Measurements from ENCODE around the gene RBM43.
"Not testable (repeated sequence)": the region's sequence is repeated elsewhere in the genome, so short reads cannot be mapped to it uniquely, and the experiment has no call there.

RBM43 gene

DNA sequence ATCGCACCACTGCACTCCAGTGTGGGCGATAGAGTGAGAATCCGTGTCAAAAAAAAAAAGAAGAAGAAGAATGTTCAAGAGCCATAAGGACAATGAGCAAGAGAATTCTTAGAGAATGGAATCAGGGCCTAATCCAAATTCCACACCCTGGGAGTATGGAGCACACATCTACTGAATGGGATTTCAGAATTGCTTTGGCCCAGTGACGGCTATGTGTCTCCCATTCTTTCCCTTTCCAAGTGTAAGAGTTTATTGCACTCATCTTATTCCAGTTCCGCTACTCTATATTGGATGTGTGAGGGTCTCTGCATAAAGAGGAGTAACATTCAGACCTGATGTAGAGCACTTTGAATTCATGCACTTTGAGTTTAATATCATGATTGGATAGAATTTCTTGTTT lies 5.9 kb upstream of the RBM43 start:
- DNase-seq = no peak

DNA sequence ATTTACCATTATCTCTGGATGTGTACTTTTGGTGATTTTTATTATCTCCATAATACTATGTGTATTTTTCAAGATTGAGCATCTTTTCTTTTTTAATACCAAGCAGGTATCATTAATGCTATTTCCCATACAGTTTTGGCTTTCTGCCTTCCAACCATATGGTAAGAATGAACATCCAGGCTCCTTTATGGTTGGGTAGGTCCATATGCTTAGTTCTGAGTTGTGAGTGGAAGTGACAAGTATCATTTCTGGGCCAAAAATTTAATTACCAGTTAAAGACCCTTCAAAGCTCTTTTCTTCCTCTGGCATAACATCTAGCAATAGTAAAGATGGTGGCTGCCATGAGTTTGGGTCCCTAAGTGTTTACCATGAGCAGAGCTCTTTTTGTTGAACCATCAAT lies 4.3 kb upstream of the RBM43 start:
- no peak for DNase-seq

DNA sequence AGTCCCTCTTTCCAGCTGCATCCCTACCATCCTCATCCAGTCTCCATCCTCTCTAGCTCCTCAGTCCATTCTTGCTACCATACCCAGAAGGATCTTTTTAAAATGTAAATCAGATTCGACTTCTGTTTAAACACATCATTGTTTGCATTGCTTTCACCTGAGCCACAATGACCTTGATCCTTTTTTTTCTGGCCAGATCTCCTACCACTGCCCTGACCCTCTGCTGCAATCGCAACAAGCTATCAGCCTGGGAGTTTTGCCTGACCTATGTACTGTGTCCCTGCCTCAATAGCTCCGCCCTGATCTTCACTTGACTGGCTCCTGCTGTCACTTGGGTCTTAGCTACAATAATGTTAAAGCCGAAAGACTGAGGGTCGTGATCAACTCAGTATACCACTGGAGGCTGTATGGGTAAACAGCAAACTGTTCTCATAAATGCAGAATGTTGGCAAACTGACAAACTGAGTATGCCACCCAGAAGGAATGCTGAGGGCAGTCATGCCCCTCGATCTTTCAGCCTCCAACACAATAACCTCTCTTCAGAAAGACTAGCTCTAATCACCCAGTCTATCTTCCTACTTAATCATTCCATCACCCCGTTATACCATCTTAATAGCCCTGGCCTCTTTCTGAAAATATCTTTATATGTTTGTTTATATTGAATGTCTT lies 2.6 kb upstream of the RBM43 start:
- no peak for DNase-seq

DNA sequence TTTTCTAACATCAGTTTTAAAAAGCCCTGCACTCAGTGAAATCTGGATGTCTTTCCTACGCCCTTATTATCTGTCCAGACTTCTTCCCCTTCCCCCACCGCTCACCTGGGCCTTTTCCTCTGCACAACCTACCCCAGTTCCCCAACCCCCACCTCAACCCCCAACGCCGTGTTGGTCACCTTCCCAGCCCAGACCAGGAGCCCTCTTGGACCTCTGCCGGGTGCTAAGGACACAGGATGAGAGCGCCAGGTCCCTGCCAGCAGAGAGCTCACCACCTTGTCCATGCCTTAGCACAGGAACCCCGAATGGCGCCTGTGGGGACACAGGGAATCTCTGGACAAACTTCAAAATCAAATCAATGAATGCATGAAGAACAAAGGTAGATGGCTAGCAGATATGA lies 966 bp upstream of the RBM43 start:
- no peak for DNase-seq

DNA sequence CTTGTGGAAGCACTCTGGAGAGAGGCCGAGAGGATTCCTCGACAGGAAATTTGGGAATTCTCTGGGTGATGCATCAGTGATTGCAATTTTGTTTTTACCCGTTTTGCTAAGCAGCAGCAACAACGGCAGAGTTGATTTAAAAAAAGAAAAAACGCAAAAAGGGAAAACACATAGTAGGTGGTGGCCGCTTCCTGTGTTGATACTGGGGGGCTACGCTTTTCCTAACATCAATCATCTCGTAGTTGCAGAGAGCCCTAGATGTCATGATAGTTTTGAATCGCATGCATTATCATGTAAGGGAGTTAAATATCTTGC lies 271 bp upstream of the RBM43 start:
- DNase-seq = no peak

DNA sequence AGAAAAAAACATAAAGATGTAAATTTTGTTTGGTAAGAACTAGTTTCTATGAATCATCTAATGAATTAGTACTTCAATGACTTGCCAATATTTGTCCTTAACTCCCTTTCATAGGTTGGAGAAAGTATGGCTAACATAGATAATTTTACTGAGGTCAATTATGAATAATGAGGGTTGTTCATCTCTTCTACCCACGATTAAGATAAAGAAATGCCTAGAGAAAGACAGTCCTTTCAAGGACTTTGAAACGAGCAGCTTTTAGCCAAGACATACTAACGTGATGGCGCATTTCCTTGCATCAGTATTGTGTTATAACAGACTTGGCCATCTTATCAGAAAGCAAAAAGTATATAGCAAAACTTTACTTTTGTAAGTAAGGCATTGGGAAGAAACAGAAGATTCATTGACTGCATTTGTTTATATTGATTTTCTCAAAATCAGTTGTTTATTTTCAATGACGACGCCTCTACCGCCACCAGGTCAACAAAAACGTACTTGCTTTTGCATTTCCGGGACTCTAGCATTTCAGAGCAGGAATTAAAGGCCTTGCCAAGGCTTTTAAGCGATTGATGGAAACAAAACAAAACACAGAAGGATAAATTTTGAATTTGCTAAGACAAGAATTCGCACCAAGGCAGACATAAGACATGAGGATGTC lies 961 bp downstream of the RBM43 start:
- no peak for DNase-seq

DNA sequence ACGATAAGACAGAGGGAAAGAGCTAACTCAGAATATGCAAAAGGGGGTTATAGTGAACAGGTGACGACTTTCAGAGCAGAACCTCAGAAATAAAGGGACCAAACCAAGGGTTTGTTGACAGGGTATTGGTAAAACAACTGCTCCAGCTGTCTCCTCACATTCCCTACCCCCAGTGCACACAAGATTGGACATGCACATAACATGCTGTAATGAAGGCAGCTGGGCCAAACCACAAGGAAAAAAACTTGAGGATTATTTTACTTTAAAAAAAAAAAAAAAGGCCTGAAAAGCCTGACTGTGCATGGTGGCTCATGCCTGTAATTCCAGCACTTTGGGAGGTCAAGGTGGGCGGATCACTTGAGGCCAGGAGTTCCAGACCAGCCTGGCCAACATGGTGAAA lies 3.5 kb downstream of the RBM43 start:
- no peak for DNase-seq

DNA sequence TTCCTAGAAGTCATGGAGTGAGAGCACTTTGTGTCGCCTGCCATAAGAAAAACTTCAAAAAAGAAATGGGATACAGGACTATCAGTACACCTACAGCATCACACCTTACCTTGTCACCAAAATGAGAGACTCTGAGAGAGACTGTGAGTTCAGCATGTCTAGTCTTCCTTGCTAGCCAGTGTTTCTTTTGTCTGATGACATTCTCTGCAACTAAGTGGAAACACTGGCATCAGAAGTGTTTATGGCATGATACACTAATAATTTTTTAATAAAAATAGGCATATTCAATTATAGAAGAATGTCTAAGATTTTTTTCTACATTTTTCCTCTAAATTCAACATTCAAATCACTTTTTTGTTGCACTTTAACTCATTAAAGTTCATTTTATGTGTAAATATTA lies 9.0 kb downstream of the RBM43 start:
- no peak for DNase-seq

DNA sequence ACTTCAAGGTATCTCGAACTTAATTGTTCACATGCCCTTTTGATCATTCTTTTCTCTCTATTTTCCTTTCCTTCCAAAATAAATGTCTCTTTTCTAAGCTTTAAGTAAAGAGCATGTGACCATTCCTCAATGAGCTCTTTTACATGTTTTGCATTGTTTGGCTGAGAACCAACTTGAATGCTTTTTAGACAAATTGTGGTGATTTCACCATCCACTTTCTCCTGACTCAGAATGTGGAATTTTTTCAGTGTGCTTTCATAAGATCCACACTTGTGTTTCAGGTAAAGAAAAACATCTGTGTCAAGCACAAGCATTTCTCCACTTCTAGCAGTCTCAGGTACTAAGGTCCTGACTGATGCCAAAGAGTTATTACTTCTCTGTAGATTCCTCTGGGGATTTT lies 10.7 kb downstream of the RBM43 start:
- DNase-seq = no peak

DNA sequence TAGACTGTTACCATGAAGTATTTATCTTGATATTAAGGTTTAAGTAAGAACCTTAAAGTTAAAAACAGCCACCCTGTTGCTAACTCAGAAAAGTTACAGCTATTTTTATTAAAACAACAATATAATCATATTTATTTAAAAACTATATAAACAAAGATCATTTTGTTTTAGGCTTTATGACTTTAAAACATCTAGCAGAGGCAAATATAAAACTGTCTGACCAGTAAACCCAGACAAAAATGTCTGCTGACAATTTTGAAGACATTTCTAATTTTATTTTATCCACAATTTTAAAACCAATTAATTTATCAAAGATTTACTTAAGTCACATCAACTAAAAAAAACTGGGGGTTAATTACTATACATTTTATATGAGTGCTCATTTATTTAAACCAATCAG lies 14.2 kb downstream of the RBM43 start:
- DNase-seq = no peak

DNA sequence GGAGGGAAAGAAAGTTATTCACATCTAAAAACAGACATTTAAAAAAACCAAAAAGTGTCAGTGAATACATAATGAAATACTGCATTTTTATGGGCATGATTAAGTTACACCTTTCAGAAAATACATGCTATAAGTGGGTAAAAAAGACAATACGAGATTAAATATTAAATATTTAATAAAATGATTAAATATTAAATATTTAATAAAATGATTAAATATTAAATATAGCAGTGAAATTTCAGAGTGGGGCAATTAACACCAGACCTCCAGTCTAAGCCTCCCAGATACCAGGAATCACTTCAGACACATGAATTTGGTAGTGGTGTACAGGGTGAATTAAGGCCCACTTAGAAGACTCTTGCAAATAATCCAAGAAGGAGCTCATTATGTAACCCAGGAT lies 15.5 kb downstream of the RBM43 start:
- no peak for DNase-seq

DNA sequence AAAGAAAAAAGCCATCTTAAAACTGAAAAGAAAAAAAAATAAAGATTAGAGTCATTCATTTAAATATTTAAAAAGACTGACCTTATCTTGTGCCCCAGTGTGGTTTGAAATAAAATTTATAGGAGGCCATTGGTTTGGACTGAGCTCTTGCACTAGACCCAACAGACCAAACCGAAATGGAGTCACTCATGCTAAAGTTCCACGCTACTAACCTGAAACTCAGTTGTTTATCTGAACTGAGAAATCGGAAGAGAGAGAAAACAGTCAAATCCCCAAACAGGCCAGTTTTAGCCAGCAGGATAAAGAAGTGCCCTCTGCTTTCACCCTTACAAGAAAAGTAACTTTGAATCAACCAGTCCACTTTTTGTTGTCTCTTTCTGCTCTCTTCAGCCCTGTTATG lies 18.2 kb downstream of the RBM43 start:
- no peak for DNase-seq

DNA sequence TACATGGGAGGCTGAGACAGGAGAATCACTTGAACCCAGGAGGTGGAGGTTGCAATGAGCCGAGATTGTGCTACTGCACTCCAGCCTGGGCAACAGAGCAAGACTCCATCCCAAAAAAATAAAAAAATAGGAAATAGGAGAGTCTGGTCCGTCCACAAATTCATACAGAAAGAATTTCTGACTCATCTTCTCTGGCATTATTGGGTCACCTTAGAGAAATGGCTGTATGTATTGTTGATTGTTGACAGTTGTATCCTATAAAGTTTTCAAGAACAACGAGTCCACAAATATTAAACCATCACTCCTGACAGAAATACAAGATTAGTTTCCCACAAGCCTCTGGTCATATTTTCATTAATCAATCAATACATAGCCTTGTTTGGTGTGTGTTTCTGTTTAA lies 20.4 kb downstream of the RBM43 start:
- DNase-seq = no peak

DNA sequence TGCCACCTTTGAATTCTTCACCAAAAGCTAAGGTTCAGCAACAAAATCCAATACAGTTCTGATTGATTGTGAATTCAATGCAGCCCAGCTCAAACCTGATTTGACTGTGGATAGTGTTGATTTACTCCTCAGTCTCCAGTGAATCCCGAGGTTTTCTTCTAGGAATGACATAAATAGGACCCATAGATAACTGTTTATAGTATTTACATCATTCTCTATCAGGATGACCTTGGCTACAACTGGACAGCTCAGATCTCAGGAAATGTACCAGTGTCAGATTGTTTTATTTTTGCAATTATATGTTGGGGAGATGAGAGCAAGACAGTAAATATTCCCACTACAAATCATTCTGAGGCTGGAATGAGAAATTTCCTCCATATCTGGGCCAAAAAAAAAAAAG lies 21.2 kb downstream of the RBM43 start:
- no peak for DNase-seq

DNA sequence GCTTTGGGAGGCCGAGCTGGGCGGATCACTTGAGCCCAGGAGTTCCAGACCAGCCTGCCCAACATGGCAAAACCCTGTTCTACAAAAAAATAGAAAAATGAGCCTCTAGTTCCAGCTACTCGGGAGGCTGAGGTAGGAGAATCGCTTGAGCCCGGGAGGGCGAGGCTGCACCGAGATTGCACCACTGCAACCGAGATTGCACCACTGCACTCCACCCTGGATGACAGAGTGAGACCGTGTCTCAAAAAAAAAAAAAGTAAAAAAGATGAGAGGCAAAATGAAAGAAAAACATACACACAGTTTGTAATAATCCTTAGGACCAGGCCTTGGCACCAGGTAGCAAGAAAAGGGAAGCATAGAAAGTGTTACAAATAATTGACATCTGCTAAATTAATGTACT lies 22.0 kb downstream of the RBM43 start:
- DNase-seq = no peak

DNA sequence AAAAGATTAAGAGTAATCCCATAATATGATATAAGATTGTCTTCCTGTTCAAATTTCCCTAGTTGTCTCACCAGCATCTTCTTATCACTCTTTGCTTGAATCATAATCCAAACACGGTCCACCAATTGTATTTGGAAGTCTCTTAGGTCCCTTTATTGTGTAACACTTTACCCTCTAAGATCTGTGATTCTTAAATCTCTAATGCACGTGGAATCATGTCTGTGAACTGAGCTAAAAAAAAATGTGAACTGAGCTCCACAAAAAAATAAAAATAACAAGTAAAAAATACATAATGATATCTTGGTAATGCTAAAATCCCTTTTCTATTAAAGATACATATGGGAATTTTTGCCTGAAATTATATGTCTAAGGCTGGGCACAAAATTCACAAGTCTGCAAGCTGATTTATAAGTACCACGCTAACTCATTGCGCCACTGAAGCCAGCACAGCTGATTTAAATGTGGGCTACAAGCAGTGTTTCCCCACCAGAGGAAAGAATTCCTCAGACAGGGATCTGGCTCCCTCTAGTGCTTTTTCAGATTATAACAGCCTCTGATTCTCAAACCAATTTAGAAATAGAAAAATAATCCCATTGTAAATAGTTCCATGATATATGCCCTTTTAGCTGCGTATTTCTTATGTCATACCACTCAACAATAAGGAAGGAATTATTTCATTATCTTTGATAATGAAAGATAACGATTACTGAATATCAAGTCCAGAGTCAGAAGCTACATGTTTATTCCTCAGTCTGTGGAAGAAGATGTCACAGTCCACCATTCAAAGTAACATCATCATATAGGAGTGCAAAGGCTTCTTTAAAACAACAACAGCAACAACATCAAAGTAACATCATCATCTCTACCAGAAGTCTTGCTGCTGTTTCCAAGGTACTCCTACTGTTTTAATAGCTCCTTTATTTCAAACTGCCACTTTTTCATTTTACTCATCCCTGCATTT lies 22.9 kb downstream of the RBM43 start:
- peak; percentile 57 for DNase-seq

DNA sequence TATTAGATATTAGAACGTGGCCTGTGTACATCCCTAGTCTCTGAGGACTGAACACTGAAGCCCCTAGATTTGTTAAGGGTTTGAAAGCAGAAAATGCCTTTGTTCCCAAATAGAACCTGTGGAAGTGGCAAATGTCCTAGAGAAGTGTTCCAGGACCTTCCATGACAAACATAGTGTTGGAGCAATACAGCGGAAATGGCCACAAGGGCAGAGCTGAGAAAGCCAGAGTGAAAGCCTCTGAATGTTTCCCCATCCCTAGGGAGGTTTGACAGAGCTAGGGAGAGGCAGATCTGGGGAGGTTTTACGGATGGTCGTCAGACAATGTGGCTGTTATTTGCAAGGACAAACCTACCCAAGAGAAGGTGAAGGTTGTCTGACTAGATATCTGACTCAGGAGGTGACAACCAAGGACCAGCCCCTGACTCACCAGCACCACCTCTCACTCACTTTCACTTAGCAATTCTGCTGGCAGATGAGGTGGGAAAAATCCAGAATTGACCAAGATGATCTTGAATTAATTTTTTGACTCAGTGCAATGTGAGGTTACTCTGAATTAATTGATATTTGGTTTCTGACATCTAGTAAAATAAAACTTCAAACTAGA lies 24.1 kb downstream of the RBM43 start:
- DNase-seq = no peak

DNA sequence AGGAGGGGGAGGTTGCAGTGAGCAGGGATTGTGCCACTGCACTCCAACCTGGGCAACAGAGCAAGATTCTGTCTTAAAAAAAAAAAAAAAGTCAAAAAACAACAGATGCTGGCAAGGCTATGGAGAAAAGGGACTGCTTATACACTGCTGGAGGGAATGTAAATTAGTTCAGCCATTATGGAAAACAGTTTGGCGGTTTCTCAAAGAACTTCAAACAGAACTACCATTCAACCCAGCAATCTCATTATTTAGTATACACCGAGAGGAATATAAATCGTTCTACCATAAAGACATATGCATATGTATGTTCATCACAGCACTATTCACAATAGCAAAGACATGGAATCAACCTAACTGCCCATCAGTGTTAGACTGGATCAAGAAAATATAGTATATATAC lies 27.9 kb downstream of the RBM43 start:
- not testable (repeated sequence) for DNase-seq

DNA sequence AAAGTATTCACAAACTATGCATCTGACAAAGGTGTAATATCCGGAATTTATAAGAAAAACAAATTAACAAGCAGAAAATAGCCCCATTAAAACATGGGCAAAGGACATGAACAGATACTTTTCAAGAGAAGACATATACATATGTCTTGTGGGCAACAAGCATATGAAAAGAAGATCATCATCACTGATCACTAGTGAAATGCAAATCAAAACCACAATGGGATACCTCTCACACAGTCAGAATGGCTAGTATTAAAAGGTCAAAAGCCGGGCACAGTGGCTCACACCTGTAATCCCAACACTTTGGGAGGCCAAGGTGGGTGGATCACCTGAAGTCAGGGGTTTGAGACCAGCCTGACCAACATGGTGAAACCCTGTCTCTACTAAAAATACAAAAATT lies 28.4 kb downstream of the RBM43 start:
- DNase-seq = not testable (repeated sequence)

DNA sequence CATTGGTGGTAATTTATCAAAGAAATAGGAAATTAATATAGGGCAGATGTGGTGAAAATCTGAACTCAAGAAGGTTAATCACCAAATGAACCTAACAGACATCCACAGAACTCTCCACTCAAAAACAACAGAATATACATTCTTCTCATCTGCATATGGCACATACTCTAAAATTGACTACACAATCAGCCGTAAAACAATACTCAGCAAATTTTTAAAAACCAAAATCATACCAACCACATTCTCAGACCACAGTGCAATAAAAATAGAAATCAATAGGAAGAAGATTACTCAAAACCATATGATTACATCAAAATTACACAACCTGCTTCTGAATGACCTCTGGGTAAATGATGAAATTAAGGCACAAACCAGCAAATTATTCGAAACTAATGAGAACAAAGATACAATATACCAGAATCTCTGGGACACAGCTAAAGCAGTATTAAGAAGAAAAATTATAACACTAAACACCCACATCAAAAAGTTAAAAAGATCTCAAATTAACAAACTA lies 31.0 kb downstream of the RBM43 start:
- no peak for DNase-seq

DNA sequence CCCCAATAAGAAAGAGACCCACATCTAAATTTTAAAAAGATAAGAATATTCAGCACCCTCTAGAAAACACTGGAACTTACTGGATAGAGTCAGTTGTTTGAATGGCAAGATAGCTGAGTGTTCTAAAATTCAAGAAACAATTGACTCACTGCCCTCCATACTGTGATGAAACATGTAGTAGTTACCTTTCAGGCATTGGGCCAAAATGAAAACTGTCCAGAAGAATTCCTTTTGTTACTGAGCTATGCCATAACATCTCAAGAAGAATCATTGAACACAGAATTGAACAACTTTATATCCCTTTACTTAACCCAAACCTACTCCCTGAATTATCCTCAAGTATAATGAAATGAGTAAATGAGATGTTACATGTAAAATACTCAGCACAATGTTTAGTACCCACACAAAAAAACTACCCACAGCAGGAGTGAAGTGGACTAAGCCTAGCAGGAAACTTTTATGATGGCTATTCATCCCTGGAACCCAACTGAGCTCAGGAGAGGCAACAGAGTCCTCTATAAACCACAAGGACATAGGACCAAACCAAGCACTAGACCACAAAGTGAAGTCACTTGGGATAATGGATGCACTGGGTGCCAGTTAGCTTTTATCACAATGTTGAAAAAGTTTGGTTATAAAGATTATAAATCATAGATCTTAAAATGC lies 32.7 kb downstream of the RBM43 start:
- no peak for DNase-seq

DNA sequence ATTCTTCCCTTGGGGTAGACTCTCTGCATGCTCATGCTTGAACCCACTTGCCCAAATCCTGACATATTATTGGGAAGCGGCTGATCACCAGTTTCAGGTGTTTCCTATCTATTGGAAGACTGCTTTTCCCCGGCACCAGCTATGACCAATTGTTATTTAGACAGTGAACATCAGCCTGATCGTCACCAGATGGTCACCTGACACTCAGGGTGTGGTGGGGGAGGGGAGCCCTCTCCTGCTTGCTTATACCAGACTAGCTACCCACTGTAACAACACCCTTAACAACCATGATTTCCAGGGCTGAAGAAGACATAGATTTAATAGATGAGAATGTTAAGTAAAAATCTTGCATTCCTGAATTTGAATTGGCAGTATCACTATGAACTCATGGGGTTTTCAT lies 44.3 kb downstream of the RBM43 start:
- DNase-seq = no peak

DNA sequence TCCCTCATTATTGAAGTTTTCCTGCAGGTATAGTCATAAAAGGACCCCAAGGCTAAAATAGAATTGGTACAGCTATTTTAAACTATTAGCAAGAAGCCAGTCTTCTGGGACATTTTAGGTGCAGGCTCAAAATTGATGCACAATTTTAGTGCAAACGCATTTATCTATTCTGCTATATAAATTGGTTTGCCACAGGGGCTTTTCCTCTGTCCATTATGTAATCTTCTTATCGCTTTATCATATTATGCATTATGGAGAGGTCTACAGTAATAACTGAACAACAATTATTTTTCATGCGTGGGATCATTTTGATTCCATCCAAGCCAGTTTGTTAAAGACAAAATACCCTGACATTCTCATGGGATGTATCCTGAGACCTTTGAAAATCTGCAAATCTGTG lies 54.6 kb downstream of the RBM43 start:
- no peak for DNase-seq
